Erythroblast (primary cell): ENCODE results near the gene THOC6.
A peak's percentile ranks its signal among the peaks of the same experiment; 100 is the strongest.

Experiments
- DNase-seq, 2 experiments: peaks; one replicate each; lab custom pipeline; 2025; lab: John Stamatoyannopoulos, UW
- GATA1 ChIP-seq: IDR thresholded peaks from 2 replicates; pipeline ENCODE4 v1.6.1; 2011; ENCODE audit warnings: low read depth, mild to moderate bottlenecking, control low read depth, low read length, moderate library complexity
- POLR2A ChIP-seq: IDR thresholded peaks from 2 replicates; pipeline ENCODE4 v1.6.1; 2011; ENCODE audit warnings: mild to moderate bottlenecking, low read length

The THOC6 gene

DNA sequence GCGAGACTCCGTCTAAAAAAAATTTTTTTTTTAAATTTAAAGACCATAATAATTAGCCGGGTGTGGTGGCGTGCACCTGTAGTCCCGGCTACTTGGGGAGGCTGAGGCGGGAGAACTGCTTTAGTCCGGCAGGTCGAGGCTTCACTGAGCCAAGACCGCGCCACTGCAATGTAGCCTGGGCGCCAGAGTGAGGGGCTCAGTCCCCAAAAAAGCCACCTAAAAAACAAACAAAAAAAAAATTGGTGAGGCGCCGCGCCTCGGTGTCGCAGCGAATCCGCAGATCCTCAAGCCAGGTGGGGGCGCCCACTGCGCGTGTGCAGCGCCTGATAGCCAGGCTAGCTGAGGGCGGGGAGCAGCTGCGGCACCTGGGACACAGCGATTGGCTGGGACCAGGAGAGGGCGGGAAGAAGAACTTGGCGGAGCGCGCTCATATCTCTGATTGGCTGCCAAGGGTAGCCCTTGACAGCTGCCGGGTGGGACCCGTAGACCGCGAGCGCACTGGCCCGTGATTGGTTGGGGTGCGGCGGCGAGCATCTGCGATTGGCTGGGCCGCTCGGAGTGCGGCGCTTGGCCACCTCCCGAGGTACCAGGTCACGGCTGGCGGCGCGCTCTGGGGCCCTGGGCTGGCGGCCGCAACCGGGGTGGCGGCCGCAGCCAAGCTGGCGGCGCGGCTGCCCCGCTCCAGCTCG, 20.1 kb upstream of the THOC6 start:
- TF ChIP-seq POLR2A (peak; percentile 40), GATA1 (no peak)
- peak; percentile 100 for DNase-seq

DNA sequence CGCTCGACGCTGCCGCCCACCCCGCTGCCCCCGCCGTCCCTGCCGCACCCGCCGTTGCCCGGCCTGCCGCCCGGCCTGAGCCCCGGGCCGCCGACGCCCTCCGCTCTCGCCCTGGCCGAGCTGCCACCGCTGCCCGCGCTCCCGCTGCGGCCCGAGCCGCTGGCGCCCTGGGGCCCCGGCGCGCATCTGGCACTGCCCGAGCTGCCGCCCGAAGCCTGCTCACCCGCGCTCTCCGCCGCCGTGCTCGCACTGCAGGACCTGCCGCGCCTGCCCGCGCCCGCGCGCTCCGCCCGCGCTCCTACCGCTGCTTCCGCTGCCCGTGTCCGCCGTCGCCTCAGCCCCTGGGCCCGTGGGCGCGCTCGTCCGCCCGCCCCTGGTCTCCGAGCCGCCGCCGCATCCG, 19.5 kb upstream of the THOC6 start:
- TF ChIP-seq GATA1 (no peak), POLR2A (no peak)
- peak; percentile 61 to 66 for DNase-seq

GRCh38 chr16:3004781-3005284, 19.0 kb upstream of the THOC6 start:
- peak; percentile 68 to 70 for DNase-seq
- TF ChIP-seq GATA1 (no peak), POLR2A (no peak)

DNA sequence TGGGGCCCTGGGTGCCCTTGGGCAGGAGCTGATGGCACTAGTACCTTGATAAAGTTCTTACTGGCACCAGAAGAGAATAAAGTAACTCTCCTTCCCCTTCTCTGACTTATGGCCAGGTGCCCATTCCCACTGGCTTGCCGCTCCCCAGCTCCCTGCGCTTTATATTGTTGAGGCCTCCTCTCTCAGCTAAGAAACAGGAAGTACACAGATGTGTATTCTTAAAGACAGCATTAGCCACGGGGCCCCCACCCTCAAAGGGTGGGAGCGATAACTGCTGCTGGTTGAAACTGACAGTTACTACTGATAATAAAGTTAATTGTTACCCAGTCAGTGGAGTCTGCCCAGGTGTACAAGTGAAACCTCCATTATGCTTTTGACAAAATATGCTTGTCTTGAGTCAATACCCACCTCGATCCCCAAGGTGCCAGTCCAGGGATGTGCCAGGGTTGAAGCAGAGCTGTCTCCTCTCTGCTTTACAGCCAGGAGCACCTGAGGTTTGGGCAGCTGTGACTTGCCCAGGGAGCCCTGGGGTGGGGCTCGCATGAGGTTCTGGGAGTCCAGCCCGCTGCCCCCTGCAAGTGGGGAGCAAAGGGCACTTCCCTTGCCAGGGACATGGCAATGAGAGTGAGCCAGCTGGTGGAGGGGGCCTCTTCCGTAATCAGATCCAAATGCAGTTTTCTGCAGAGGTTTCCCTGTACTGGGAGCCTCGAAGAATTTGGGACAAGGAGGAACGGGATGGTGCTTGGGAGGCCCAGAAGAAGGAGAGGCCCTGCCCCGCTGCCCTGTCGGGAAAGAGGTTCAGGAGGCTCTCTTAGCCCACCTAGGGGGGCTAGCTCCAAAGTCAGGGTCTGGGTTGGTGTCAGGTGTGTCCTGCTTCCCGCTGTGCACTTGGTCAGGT, 16.5 kb upstream of the THOC6 start:
- no peak for TF ChIP-seq GATA1
- TF ChIP-seq POLR2A, result peak; percentile 29
- peak; percentile 62 to 76 for DNase-seq

DNA sequence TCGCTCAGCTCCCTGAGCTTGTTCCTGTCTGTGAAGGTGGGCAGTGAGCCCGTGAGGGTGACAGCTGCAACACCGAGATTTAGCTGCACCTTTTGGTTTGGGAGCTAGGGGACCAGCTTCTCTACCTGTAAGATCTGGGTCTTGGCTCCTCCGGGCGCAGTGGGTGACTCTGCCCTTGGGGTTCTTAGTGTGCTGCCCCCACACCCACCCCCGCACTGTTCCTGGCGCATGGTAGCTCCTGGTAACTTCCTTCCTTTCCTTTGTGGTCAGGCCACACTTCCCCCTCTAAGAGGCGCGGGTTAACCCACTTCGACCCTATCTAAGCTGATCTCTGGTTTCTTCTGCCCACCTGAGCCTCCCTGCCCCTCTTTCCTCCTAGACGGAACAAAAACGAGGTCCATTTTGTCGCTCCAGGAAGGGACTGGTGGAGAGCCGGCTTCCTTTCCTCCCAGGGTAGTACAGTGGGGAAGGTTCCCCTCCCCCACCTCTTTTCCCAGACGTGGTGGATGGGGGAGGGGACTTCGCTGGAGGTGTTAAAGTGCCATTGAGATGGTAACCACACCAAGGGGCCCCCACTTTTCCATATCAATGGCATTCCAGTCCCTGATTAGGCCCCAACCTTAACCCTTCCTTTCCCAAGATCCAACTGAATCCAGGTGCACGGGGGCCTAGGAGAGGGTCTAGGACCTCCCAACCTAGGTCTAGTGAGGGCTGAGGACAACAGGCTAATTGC, 15.7 kb upstream of the THOC6 start:
- TF ChIP-seq GATA1, result no peak
- no peak for TF ChIP-seq POLR2A
- DNase-seq, result peak in 1 of 2 experiments; percentile 23

DNA sequence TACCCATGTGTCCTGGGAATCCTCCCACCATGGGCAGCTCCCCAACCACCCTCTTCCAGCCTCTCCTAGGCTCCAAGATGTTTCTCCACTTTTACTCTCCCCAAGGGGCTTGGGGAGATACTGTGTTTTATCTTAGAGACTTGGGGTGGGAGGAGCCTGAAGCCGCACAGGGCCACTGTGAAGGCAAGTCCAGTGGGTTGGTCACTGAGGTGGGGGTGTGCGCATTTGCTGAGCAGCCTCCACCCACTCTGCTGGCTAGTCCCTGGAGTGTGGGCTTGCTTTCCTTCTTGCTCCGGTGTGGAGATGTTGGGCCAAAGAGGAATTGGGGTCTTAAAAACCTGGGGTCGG, 15.2 kb upstream of the THOC6 start:
- TF ChIP-seq GATA1, result no peak
- DNase-seq, result peak; percentile 31 to 50

DNA sequence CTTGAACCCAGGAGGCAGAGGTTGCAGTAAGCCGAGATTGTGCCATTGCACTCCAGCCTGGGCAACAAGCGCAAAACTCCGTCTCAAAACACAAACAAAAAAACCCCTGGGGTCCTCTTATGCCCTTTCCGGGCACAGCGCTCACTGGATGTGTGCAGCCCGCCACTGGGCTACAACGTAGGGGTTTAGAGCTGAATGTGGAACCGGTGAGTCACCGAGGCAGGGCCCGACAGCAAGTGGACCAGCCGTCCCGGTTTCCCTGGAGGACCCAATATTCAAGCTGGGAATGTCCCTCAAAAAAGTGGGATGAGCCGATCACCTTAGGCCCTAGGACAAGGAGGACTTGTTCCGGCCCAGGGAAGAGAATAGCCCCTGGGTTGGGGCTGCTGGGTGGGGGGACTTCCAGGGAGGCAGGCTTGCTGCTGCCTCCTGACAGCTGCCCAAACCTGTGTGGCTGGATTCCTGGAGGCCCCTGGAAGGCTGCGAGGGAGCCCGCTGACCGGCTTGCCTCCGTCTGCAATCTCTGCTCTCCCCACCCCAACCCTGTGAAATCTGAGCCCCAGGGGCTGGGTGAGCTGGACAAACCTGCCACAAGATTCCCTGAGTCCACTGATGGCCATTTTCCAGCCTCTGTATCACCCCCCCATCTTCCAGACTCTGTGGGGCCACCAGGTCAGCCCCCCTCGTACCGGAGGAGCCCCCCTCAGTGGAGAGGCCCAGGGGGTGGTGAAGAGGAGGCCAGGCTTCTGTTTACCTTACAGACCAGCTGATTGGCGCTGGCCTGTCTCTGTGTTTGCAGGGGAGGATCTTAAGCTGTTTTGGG, 14.1 kb upstream of the THOC6 start:
- TF ChIP-seq POLR2A, result no peak
- TF ChIP-seq GATA1, result no peak

GRCh38 chr16:3010510-3010909, 13.3 kb upstream of the THOC6 start:
- no peak for DNase-seq
- TF ChIP-seq POLR2A (no peak), GATA1 (no peak)

More for the DNA sequence above, 14.1 kb upstream of the THOC6 start:
- no peak for DNase-seq

DNA sequence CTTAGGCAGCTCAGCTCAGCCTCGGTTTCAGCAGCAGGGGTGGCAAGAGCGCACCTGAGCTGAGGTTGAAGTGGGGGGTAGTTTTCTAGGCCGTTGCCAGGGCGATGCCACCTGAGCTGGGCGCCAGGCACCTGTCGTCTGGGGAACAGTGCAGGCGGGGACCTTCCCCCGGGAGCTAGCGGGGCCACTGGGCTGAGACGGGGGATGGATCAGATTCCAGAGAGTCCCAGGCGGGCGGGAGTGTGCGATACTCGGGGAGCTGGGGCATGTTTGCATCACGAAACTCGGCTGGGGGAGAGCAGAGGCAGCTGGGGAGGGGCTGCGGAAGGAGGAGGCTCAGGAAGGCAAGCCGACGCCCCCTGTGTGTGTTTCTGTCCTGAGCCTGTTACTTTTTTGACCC, 11.6 kb upstream of the THOC6 start:
- no peak for DNase-seq
- no peak for TF ChIP-seq POLR2A
- TF ChIP-seq GATA1, result no peak

DNA sequence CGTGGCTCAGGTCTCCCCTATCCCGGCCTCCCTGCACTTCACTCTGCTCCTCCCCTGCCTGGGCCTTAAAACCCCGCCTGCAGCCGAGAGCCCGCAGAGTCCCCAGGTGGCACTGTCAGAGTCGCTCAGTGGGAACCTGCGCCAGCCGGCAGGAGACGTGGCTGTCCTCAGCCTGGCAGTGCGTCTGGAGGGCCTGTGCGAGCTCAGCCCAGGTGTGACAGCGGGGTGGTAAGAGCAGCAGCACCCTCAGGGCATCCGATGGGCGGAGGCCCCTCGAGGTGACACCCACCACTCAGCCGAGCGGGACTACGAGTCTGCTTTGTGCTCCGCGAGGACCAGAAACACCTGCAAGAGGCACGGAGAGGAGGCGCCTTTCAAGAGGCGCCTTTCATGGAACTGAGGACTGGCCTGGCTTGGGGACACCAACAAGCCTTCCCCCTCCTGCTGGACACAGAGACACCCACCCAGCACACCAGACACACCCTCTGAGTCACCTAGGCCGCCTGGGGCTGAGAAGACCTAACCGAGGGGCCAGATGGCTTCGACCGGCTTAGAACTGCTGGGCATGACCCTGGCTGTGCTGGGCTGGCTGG, 10.9 kb upstream of the THOC6 start, which contains the start of gene CLDN9:
Gene CLDN9, plus strand, starts transcription at position 96 of the 593 bp plus-strand sequence. Its CDS starts 440 bp downstream, at position 536.
- TF ChIP-seq GATA1 (no peak), POLR2A (no peak)
- no peak for DNase-seq

GRCh38 chr16:3013491-3013951, 10.3 kb upstream of the THOC6 start:
- no peak for TF ChIP-seq POLR2A
- no peak for TF ChIP-seq GATA1
- DNase-seq, result no peak

DNA sequence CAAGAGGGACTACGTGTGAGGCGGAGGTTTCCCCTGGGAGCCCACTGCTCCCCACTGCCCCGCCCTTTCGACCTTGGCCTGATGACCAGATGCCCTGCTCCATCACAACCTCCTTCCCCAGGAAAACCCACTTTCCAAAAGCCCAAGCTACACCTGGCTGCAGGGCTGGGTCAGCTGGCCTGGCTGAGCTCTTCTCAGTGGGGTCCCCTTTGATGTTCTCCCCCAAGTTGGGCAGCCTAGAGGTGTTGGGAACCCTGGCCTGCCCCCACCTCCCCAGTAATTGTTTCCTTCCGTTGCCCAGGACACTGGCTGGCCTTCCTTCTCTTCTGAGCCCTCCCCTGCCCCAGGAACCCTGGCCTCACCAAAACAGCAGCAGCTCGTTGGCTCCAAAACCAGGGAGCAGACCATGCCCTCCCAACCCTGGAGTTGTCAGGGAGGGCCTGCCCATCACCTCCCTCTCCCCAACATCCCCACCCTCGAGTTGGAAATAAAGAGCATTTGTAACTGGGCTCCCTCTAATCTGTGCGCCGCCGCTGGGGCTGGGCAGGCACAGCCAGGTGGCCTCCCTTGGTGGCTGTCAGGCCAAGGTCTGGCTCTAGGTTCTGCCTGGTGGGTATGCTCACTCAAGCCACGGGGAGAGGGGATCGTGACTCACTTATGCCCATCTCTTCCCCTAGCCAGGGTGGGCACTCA, 9.7 kb upstream of the THOC6 start:
- DNase-seq, result no peak
- no peak for TF ChIP-seq GATA1
- TF ChIP-seq POLR2A, result no peak
